SK-N-SH treated with all-trans-retinoic acid at 6 μM for 48 hours (cell line): Measurements from ENCODE around the gene JAKMIP1.

Experiments
- ATAC-seq: fragments of 200-7000 bp; cut with Tn5 transposase; 3 replicates; pipeline ENCODE4 v1.9.1; 2020; ENCODE audit warnings: mild to moderate bottlenecking, moderate library complexity
- ARNTL ChIP-seq: fragments of 450-650 bp; formaldehyde crosslinking; IDR thresholded peaks from 2 replicates; pipeline ENCODE4 v1.5.0; 2020; ENCODE audit warnings: low read depth, mild to moderate bottlenecking, moderate library complexity, borderline replicate concordance
- BACH2 ChIP-seq: fragments of 250-450 bp; sonication (Bioruptor Pico); IDR thresholded peaks from 2 replicates; pipeline ENCODE4 v1.9.0; 2021; ENCODE audit warnings: mild to moderate bottlenecking, borderline replicate concordance
- CSDC2 ChIP-seq: fragments of 250-450 bp; sonication (Bioruptor Pico); IDR thresholded peaks from 2 replicates; pipeline ENCODE4 v1.5.0; 2020; ENCODE audit warnings: mild to moderate bottlenecking, moderate library complexity
- ESRRG ChIP-seq: fragments of 250-450 bp; sonication (Bioruptor Pico); IDR thresholded peaks from 2 replicates; pipeline ENCODE4 v1.6.1; 2021; ENCODE audit warnings: mild to moderate bottlenecking
- GLIS3 ChIP-seq: fragments of 250-450 bp; sonication (Bioruptor Pico); IDR thresholded peaks from 2 replicates; pipeline ENCODE4 v1.5.0; 2020; ENCODE audit warnings: mild to moderate bottlenecking, moderate library complexity
- ISL1 ChIP-seq: fragments of 250-450 bp; sonication (Bioruptor Pico); IDR thresholded peaks from 2 replicates; pipeline ENCODE4 v2.1.2; 2022; ENCODE audit warnings: mild to moderate bottlenecking, moderate library complexity
- OSR1 ChIP-seq: fragments of 250-450 bp; sonication (Bioruptor Pico); IDR thresholded peaks from 2 replicates; pipeline ENCODE4 v1.8.0; 2022; ENCODE audit warnings: moderate library complexity, mild to moderate bottlenecking, inconsistent platforms
- POU6F1 ChIP-seq: fragments of 250-450 bp; sonication (Bioruptor Pico); IDR thresholded peaks from 2 replicates; pipeline ENCODE4 v1.8.0; 2021; ENCODE audit warnings: low read depth, mild to moderate bottlenecking, moderate library complexity, borderline replicate concordance
- PPARA ChIP-seq: fragments of 250-450 bp; sonication (Bioruptor Pico); IDR thresholded peaks from 2 replicates; pipeline ENCODE4 v1.5.0; 2020; ENCODE audit warnings: mild to moderate bottlenecking, borderline replicate concordance
- RARB ChIP-seq: fragments of 250-450 bp; sonication (Bioruptor Pico); IDR thresholded peaks from 2 replicates; pipeline ENCODE4 v1.8.0; 2021; ENCODE audit warnings: mild to moderate bottlenecking, moderate library complexity
- SNAI2 ChIP-seq: fragments of 250-450 bp; sonication (Bioruptor Pico); IDR thresholded peaks from 2 replicates; pipeline ENCODE4 v1.5.0; 2020; ENCODE audit warnings: mild to moderate bottlenecking, moderate library complexity
- TCF4 ChIP-seq: fragments of 250-450 bp; sonication (Bioruptor Pico); IDR thresholded peaks from 2 replicates; pipeline ENCODE4 v1.8.0; 2021; ENCODE audit warnings: mild to moderate bottlenecking, moderate library complexity, borderline replicate concordance
- TOX ChIP-seq: fragments of 250-450 bp; sonication (Bioruptor Pico); IDR thresholded peaks from 2 replicates; pipeline ENCODE4 v1.8.0; 2021; ENCODE audit warnings: mild to moderate bottlenecking, moderate library complexity, borderline replicate concordance
- TSHZ2 ChIP-seq: fragments of 250-450 bp; sonication (Bioruptor Pico); IDR thresholded peaks from 2 replicates; pipeline ENCODE4 v1.5.0; 2020; ENCODE audit warnings: mild to moderate bottlenecking, moderate library complexity
- ZC3H10 ChIP-seq: fragments of 250-450 bp; sonication (Bioruptor Pico); IDR thresholded peaks from 2 replicates; pipeline ENCODE4 v1.5.1; 2021; ENCODE audit warnings: mild to moderate bottlenecking, moderate library complexity
- ZFP3 ChIP-seq: fragments of 250-450 bp; sonication (Bioruptor Pico); IDR thresholded peaks from 2 replicates; pipeline ENCODE4 v1.5.0; 2020; ENCODE audit warnings: mild to moderate bottlenecking, moderate library complexity
- ZFP30 ChIP-seq: fragments of 450-650 bp; formaldehyde crosslinking; IDR thresholded peaks from 2 replicates; pipeline ENCODE4 v1.5.0; 2022; ENCODE audit warnings: mild to moderate bottlenecking, moderate library complexity
- ZNF565 ChIP-seq: fragments of 450-650 bp; formaldehyde crosslinking; conservative IDR thresholded peaks from 2 replicates; pipeline ENCODE4 v1.5.0; 2020; ENCODE audit warnings: low read depth, mild to moderate bottlenecking, moderate library complexity
- ZNF70 ChIP-seq: fragments of 450-650 bp; formaldehyde crosslinking; IDR thresholded peaks from 2 replicates; pipeline ENCODE4 v1.5.0; 2020; ENCODE audit warnings: mild to moderate bottlenecking, moderate library complexity
- ZNF8 ChIP-seq: fragments of 450-650 bp; formaldehyde crosslinking; IDR thresholded peaks from 2 replicates; pipeline ENCODE4 v1.5.0; 2020; ENCODE audit warnings: mild to moderate bottlenecking, moderate library complexity
- TF ChIP-seq, protein P1 (sequence below): fragments of 250-450 bp; sonication (Bioruptor Pico); IDR thresholded peaks from 2 replicates; pipeline ENCODE4 v1.5.1; 2021; ENCODE audit warnings: mild to moderate bottlenecking, moderate library complexity
- TF ChIP-seq, protein P2 (sequence below): fragments of 250-450 bp; sonication (Bioruptor Pico); IDR thresholded peaks from 2 replicates; pipeline ENCODE4 v1.8.0; 2020; ENCODE audit warnings: mild to moderate bottlenecking, moderate library complexity, borderline replicate concordance
- TF ChIP-seq, protein P3 (sequence below): fragments of 250-450 bp; sonication (Bioruptor Pico); IDR thresholded peaks from 2 replicates; pipeline ENCODE4 v1.5.1; 2020; ENCODE audit warnings: low read depth, mild to moderate bottlenecking, moderate library complexity

Gene JAKMIP1

GRCh38 chr4:5989236-5990225, 210.8 kb downstream of the JAKMIP1 start:
- no peak for ATAC-seq

GRCh38 chr4:5988086-5988845, 212.1 kb downstream of the JAKMIP1 start:
- no peak for ATAC-seq
- TF ChIP-seq, protein P1, sequence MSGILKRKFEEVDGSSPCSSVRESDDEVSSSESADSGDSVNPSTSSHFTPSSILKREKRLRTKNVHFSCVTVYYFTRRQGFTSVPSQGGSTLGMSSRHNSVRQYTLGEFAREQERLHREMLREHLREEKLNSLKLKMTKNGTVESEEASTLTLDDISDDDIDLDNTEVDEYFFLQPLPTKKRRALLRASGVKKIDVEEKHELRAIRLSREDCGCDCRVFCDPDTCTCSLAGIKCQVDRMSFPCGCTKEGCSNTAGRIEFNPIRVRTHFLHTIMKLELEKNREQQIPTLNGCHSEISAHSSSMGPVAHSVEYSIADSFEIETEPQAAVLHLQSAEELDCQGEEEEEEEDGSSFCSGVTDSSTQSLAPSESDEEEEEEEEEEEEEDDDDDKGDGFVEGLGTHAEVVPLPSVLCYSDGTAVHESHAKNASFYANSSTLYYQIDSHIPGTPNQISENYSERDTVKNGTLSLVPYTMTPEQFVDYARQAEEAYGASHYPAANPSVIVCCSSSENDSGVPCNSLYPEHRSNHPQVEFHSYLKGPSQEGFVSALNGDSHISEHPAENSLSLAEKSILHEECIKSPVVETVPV (CRISPR knock-in tag) = no peak
- TF ChIP-seq, protein P2, sequence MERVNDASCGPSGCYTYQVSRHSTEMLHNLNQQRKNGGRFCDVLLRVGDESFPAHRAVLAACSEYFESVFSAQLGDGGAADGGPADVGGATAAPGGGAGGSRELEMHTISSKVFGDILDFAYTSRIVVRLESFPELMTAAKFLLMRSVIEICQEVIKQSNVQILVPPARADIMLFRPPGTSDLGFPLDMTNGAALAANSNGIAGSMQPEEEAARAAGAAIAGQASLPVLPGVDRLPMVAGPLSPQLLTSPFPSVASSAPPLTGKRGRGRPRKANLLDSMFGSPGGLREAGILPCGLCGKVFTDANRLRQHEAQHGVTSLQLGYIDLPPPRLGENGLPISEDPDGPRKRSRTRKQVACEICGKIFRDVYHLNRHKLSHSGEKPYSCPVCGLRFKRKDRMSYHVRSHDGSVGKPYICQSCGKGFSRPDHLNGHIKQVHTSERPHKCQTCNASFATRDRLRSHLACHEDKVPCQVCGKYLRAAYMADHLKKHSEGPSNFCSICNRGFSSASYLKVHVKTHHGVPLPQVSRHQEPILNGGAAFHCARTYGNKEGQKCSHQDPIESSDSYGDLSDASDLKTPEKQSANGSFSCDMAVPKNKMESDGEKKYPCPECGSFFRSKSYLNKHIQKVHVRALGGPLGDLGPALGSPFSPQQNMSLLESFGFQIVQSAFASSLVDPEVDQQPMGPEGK (CRISPR knock-in tag) = no peak
- no peak for TF ChIP-seq ZNF70 (CRISPR knock-in tag)
- TF ChIP-seq GLIS3 (CRISPR knock-in tag) = no peak
- no peak for TF ChIP-seq POU6F1
- no peak for TF ChIP-seq BACH2 (CRISPR knock-in tag)
- TF ChIP-seq ISL1 = no peak
- TF ChIP-seq, protein P3, sequence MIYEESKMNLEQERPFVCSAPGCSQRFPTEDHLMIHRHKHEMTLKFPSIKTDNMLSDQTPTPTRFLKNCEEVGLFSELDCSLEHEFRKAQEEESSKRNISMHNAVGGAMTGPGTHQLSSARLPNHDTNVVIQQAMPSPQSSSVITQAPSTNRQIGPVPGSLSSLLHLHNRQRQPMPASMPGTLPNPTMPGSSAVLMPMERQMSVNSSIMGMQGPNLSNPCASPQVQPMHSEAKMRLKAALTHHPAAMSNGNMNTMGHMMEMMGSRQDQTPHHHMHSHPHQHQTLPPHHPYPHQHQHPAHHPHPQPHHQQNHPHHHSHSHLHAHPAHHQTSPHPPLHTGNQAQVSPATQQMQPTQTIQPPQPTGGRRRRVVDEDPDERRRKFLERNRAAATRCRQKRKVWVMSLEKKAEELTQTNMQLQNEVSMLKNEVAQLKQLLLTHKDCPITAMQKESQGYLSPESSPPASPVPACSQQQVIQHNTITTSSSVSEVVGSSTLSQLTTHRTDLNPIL (CRISPR knock-in tag) = no peak
- TF ChIP-seq ZC3H10 (CRISPR knock-in tag) = no peak
- no peak for TF ChIP-seq ESRRG (CRISPR knock-in tag)
- no peak for TF ChIP-seq SNAI2 (CRISPR knock-in tag)
- no peak for TF ChIP-seq ZNF8 (CRISPR knock-in tag)
- no peak for TF ChIP-seq ZFP3
- TF ChIP-seq OSR1 = no peak
- TF ChIP-seq ZNF565 (CRISPR knock-in tag) = no peak
- no peak for TF ChIP-seq RARB (CRISPR knock-in tag)

More at GRCh38 chr4:5989236-5990225, 210.8 kb downstream of the JAKMIP1 start:
- no peak for TF ChIP-seq TCF4 (CRISPR knock-in tag)
- no peak for TF ChIP-seq ESRRG (CRISPR knock-in tag)
- TF ChIP-seq ARNTL (CRISPR knock-in tag) = no peak
- no peak for TF ChIP-seq ZC3H10 (CRISPR knock-in tag)
- TF ChIP-seq CSDC2 (CRISPR knock-in tag) = no peak
- no peak for TF ChIP-seq TOX
- no peak for TF ChIP-seq ZNF8 (CRISPR knock-in tag)
- no peak for TF ChIP-seq ZFP30 (CRISPR knock-in tag)
- no peak for TF ChIP-seq SNAI2 (CRISPR knock-in tag)
- TF ChIP-seq TSHZ2 (CRISPR knock-in tag) = no peak
- no peak for TF ChIP-seq GLIS3 (CRISPR knock-in tag)
- TF ChIP-seq BACH2 (CRISPR knock-in tag) = no peak
- TF ChIP-seq PPARA (CRISPR knock-in tag) = no peak
- no peak for TF ChIP-seq OSR1
- TF ChIP-seq ISL1 = no peak
- TF ChIP-seq ZNF70 (CRISPR knock-in tag) = no peak
- TF ChIP-seq, protein P1 (CRISPR knock-in tag) = no peak
